NCI-H460 (cell line): ENCODE results near the gene NEGR1. TPM values are rescaled to one million over a fixed set of nuclear protein-coding genes. Genes with fewer than 3 reads are reported as not detected.
"Not testable (repeated sequence)": the region's sequence is repeated elsewhere in the genome, so short reads cannot be mapped to it uniquely, and the experiment has no call there.

ENCODE experiments used
- DNase-seq: peaks from one replicate; pipeline ENCODE4 v3.0.0-alpha.2; 2016; ENCODE audit warnings: low read depth; ENCODE audit errors: extremely low read depth
- total RNA-seq: library from RNA; depleted of rRNA; stranded (reverse); fragments of >200 nt; shearing (Covaris generic); gene quantifications from 2 replicates; pipeline ENCODE4 v1.2.3, GENCODE V29; 2014

NEGR1 gene
- total RNA-seq, 1 experiment from 2014 or later = 2.3 TPM

DNA sequence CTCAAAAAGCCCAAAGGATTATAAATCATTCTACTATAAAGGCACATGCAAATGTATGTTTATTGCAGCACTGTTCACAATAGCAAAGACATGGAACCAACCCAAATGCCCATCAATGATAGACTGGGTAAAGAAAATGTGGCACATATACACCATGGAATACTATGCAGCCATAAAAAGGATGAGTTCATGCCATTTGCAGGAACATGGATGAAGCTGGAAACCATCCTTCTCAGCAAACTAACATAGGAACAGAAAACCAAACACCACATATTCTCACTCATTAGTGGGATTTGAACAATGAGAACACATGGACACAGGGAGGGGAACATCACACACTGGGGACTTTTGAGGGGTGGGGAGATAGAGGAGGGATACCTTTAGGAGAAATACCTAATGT lies 46.4 kb downstream of the NEGR1 start:
- not testable (repeated sequence) for DNase-seq

DNA sequence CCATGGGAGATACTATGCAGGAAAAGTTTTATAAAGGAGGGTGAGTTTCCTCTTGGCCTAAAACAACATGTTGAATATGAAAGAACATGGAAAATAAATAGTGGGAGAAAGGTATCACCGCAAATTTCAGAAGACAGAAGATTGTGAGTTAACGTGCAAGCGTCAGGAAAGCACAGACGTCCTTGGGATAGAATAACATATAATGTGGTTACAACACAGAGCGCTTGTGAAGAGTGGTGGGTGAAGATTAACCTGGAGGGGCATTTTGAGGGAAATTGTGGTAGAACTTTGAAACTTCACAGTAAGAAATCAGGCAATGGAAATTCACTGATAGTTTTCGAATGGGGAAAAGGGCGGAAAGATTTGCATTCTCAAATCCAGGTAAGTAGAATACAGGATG lies 47.3 kb downstream of the NEGR1 start:
- DNase-seq = no peak

DNA sequence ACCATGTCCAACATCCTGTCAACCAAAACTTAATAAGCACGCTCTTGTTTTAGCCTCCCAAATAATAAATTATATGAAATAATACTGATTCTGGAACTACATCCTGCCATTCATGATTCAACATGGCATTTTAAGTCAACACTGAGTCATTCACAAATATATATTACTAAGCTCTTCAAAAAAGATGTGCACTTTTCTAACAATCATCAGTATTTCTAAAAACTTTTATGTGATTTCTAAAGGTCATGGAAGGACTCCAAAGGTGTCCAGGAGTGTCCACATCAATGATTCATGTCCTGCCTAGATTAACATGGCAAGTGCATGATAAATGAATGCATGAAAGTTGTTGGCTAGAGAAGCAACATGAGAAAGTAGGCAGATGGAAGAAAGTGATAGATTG lies 51.6 kb downstream of the NEGR1 start:
- no peak for DNase-seq

DNA sequence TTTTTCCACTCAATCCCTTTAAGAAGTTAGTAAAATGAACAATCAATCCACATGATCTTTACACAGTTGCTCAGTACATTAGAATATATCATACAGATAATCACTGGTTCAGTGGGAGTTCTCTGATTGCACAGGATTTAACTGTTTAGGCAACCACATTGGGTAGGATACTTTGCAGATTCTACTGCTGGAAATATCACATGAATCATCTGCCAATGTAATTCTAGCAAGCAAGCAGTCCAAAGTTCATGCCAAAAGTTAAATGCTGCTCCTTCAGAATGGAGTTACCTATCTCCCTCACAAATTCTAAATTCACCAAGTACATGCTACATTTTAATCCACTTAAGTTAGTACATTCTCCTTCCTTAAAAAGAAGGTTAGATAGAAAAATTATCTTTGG lies 52.4 kb downstream of the NEGR1 start:
- DNase-seq = no peak

DNA sequence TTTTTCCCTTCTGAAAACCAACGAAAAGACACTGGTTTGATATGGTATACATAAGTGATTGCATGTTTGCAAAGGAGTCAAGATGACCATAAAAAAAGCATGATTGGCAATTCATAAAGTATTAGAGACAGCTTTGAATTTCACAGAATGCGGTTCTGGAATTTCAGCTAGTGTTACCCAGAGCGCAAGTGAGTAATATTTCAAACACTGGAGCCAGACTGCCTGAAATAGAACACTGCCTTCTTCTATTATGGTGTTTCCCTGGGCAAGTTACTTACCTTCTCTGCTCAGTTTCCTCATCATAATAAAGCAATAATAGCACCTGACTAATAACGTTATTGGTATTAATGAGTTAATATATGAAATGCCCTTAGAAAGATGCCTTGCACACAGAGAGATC lies 54.7 kb downstream of the NEGR1 start:
- no peak for DNase-seq

DNA sequence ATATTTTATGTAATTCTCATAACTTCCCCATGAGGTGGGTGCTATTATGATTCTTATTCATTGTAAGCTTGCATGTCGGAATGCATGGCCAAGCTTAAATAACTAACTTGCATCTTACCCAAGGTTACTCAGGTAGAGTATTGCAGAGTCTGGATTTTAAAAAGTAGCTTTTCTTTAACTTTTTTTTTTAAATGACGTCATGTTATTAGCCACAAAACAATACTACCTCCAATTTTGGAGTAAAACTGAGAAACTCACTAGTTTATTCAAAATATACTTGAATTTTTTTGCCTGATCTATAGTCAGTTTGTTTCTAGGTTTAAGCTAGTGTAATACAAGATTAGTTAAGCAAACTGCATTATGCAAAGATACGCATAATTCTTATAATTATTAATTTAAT lies 57.8 kb downstream of the NEGR1 start:
- no peak for DNase-seq

DNA sequence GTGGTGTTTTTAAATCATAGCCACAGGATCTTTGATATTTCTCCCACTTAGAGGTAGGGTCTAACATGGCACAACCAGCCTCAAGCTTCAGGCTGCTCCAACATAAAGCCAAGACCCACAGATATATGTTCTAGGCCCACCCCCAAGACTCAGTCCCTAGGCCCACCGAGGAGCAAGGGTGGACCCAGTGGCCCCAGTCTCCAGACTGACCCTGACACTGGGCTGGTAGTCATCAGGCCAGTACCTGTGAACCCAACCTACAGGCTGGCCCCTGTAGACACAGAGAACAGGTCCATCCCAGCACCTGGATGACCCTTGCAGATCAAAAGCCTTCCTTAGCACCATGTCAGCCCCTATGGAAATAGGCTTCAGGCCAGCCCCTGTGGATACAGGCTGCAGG lies 60.5 kb downstream of the NEGR1 start:
- DNase-seq = no peak

DNA sequence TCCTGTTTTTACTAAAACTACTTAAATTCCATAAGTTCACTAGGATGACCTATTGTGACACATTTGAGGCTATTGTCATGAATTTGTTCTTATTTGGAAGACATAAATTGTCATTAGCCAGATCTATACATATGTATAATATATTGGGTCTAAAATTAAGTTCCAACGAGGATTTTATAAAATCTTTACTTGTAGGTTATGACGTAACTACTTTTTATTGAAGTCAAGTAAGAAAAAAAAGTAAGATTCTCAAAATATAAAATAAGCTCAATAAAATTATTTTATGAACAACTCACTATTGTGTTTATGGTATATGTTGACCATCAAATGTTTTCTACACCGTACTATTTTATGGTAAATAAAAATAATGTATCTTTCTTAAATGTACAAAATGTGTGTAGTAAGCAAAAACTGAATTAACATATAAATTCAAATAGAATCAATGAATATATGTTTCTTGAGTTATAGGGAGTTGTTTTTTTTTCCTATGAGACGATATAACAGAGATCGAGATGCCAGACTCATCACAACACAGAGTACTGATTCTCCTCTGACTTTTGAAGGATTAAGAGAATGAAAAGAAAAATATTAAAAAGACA lies 64.1 kb downstream of the NEGR1 start:
- DNase-seq = no peak

DNA sequence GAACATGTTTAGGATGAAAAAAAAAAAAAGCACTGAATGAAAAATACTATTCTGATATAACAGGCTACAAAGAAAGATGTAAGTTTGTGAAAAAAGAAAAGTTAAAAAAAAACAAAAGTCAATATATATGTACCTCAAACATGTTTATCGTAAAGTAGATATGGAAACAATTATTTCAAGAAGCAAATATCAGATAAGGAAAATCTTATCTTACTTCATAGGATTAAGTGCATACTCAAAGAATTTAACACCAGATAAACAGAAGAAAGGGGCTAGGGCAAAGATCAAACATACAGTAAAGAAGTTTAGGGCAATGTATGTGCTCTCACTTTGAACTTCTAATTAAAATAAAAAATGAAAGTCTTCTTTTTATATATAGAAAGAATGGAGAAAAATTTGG lies 75.3 kb downstream of the NEGR1 start:
- DNase-seq = no peak

DNA sequence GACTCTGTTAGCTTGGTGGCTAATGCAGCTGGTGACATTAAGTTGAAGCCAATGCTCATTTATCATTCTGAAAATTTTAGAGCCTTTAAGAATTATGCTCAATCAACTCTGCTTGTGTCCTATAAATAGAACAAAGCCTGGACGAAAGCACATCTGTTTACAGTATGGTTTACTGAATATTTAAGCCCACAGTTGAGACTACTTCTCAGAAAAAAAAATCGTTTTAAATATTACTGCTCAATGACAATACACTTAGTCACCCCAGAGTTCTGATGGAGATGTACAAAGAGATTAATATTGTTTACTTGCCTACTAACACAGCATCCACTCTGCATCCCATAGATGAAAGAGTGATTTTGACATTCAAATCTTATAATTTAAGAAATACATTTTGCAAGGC lies 79.6 kb downstream of the NEGR1 start:
- DNase-seq = no peak

DNA sequence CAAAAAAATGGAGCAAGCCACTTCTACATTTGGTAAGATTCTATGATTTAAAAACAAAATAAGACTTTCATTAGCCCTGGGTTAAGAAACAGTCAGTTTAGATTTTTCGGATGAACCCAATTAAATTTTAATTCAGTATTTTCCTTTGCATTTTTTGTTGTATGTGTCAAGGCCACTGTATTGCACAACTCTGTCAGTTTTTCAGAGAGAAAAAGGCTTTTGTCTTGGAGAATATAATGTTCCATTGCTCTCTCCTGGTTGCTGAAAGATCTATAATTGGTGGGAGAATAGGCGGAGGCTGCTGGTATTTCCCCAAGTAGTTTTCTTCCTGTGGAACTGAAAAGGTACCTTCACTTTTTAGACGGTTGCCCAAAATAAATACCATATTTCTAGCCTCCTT lies 84.6 kb downstream of the NEGR1 start:
- no peak for DNase-seq

DNA sequence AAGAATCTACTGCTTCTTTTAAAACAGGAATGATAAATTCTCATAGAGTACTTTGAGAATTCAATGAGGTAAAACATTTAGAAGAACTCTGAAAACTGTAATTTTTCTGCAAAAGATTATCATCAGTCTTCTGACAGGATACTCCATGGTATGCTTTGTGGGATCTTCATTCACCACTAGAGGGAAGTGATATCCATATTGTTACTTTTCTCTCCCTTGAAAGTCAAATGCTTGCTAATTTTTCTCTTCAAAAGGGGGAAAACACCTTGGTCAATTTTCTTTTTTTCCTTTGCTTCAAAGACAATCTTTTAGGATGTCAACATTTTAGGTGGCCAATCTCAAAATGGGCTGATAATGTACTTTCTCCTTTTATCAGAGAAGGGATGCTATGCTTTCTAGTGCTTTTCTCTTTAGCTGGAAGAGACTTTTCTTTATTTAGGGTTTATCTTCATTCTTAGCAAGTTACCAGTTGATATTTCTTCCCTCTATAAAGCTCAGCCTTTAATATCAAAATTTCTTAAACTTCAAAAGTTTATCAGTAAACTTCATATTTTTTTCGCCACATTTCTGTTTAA lies 95.5 kb downstream of the NEGR1 start:
- DNase-seq = peak; percentile 6

DNA sequence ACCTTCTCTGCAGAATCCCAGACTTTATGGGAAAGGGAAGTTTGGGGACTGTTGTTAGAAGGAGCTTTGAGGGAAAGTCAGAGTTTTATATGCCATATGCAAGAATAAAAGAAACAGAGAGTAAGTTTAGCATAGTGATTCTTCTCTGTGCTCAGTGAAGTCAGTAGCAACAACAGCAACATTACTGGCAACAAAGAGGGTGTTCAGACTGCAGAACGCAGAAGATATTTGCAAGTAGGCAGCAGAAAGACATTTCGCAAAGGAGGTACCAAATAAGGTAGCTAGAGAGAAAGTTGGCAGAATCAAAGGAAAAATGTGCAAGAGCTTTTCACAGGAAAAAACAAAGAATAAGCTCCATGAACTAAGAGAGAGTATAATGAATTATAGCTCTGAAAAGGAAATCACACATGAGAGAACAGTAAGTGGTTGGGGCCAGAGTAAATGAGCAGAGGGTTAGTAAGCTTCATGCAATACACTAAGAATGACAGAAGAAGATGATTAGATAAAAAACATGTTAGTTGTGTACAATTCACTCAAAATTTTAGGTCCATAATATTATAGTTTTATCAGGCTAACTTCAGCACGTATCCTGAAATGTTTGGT lies 98.1 kb downstream of the NEGR1 start:
- no peak for DNase-seq

DNA sequence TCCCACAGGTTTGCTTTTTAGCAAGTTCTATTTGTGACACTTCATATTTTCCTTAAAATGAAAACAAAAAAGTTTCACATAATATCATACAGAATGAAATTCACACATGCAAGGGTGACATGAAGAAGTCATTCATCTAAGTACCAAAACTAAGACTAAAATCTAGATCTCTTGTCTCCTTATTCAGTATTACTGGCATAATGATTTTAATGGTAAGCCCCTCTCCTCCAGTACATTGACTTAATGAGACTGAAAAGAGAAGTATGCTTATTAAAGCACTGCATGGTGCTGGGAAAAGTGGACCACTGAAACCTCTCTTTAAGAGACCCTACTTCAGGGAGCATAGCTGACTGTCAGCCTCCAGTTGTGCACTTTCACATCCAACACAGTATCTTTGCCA lies 99.5 kb downstream of the NEGR1 start:
- DNase-seq = no peak

DNA sequence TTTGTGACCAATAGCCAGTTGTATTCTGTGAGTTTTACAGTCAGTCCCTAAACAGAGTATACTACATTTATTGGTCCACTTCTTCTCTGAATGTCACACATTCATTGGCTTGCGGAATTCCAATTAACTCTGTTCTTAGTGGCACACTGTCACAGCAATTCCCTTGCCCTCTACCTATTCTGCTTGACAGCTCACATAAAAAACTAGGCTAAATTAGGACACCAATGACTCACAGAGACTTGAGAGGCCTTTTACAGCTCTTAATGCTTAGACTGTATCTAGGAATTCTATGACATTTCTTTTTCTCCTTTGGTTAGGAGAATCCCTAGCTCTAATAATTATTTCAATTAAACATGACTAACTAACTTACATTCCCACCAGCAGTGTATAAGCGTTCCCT lies 104.1 kb downstream of the NEGR1 start:
- no peak for DNase-seq

DNA sequence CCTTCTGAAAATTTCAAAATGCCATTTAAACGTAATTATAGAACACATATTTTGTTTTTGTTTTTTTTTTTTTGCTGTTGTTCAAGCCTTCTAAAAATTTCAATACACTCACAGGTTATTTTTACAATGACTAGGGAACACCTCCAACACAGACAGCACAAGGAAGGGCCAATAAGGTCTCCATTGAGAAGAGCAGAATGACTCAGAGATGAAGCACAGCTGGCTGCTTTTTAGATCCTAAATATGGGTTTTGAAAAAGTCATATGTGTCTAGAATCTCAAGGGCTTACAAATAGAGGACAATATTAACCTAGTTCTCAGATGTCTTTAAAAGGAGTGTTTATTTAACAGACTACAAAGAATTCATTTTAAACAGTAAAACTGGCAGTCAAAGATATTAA lies 104.6 kb downstream of the NEGR1 start:
- no peak for DNase-seq

DNA sequence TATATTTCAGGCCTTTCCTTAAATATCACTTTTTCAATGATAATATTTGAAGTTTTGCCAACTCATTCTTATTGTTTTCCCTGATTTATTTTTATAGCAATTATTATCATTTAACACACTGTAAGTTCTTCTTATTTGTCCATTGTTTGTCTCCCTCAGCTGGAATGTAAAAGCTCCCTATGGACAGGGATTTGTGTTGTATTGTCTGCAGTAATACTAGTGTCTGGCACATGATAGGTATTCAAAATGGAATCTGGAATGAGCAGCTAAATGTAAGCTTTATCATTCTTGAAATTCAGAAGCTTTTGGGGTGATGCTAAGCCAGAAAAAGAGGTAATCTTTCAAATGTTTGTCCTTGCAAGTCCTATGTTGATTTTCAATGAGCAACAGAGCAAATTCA lies 112.1 kb downstream of the NEGR1 start:
- DNase-seq = no peak

DNA sequence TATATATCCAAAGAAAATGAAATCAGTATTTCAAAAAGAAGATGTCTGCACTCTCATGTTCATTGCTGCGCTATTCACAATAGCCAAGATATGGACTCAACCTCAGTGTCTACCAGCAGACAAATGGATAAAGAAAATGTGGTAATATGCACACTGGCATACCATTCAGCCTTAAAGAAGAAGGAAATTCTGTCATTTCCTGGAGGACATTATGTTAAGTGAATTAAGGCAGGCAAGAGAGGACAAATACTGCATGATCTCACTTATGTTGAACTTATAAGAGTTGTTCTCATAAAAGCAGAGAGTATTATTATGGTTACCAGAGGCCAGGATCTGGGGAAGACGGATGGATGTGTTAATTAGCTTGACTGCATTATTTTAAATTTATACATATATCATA lies 115.9 kb downstream of the NEGR1 start:
- no peak for DNase-seq

DNA sequence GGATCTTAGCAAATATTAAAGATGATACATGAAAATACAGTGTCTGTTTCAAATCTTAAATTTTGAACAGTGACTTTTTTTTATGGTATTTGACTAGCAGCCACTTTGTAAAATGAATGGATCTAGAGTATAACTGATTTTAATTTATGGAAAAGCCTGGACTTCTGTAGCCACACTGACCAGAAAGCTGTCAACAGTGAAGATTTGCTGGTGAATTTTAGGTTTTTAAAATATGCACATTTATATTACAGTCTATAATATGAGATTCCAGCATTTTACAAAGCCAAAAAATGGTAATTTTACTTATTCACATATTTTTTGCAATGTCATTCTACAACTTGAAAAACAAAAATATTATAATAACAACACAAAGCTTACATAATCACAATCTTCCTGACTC lies 131.8 kb downstream of the NEGR1 start:
- DNase-seq = no peak

DNA sequence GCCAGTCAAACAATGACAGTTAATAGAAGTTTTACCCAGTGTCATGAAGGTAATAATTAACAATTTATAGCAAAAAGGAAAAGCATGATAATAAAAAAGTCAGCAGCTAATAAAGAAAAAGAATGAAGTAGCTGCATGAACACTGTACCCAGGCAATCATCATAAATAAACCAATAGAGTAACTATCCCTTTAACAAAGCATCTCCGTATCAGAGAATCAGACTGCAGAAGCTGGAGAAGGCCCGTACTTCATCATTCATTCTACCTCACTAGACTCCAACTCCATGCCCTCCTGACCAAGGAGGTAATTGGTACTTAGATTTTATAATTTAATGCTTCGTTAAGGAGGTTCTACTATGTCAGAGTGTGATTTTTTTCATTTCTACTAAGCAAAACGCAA lies 140.5 kb downstream of the NEGR1 start:
- DNase-seq = no peak

DNA sequence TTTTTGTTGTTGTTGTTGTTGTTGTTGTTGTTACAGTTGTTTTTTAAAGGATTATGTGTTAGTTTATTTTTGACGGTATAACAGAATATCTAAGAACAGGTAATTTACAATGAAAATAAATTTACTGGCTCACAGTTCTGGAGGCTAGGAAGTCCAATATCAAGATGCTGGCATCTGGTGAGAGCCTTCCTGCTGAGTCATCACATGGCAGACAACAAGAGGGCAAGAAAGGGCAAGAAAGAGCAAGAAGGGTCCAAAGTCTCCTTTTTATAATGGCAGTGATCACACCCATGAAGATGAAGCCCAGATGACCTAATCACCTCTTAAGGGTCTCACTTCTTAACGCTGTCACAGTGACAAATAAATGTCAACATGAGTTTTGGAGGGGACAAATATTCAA lies 142.1 kb downstream of the NEGR1 start:
- no peak for DNase-seq

DNA sequence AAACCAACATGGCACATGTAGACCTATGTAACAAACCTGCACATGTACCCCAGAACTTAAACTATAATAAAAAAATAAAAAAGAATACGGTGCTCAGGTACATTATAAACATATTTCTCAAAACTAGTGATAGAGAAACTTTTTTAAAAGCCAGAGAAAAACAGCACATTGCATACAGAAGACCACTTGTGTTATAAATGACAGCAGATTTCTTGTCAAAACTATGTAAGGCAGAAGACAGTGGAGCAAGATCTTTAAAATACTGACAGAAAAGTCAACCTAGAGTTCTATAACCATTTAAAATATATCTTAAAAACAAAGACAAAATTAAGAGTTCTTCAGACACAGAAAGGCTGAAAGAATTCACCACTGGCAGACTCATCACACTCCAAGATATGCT lies 144.7 kb downstream of the NEGR1 start:
- no peak for DNase-seq

DNA sequence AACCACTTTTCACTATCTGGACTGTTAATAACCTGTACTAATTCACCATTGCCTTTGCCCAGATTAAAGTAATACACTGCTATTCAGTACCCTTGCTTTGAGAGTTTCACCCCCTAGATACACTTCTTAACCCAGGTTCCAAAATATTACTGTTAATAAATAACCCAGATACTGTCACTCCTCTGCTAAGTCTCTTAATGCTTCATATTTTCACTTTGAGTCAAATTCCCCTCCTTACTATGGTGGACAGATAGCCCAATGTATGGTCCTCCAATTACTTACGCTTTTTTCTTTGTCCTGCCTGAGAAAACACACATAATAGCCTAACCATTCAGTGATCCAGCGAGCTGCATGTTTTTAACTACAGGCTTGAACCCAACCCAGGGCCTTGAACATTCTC lies 152.5 kb downstream of the NEGR1 start:
- DNase-seq = no peak
